Measurements from ENCODE around the gene DIP2B. TPM values are rescaled to one million over a fixed set of nuclear protein-coding genes. Genes with fewer than 3 reads are reported as not detected.

The DIP2B gene
- polyA plus RNA-seq, 3 donors, result 3.5 to 12.3 (median 6.5) TPM

DNA sequence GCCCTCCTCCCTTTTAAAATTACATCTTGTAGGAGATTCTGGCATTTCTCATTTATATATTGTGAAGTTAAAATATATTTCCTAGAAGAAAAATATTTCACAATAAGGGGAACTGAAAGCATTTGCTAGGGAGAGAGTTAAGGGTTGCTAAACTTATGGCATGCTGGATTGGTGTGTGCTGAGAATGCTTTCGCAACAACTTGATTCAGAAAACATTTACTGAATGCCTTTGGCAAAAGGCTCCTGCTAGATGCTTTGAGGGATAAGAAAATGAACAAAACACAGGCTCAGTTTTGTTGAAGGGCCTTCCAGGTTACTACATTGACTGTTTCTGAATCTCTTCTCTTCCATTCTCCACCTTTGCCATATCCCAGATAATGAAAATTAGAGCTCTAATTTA lies 67.5 kb downstream of the DIP2B start:
- H3K4me1 Mint-ChIP-seq, result peaks cover 71% of the 10 kb centered on the region
- no peak overlapping the region for H3K9ac ChIP-seq (ENCODE audit: insufficient read depth, low read length, poor library complexity, severe bottlenecking)
- H3K36me3 ChIP-seq (replicated peaks in 1 of 2; ENCODE audit: control insufficient read depth in 1 of 2, insufficient read depth in 2 of 2, low read length in 2 of 2), result no peaks in the 10 kb centered on the region
- H2AFZ ChIP-seq (ENCODE audit: insufficient read depth, low read depth, low read length, poor library complexity, severe bottlenecking), result no peak overlapping the region
- peaks cover 52 to 79% of the 10 kb centered on the region in 2 donors for H3K4me1 ChIP-seq (ENCODE audit: control insufficient read depth in 1 of 2, insufficient read depth in 2 of 2, low read length in 2 of 2)
- peak; percentile 72 to 92 (median 87) for DNase-seq
- peak overlapping the region in 1 of 2 donors; percentile 56 for H3K27ac ChIP-seq (ENCODE audit: low read depth in 1 of 2, low read length in 2 of 2)
- no peaks in the 10 kb centered on the region for H3K9me3 Mint-ChIP-seq
- H3K4me2 ChIP-seq (replicated peaks; ENCODE audit: extremely low read depth, low read length, poor library complexity, severe bottlenecking), result peak overlapping the region; percentile 45
- intact Hi-C loops (cut with micrococcal nuclease), result loop anchor here (2.0 to 10.0 kb wide), 4 partner anchors 40 to 67 kb away; partner anchors contain the start of gene DIP2B (in 1 of the 2)
- H3K27me3 ChIP-seq (ENCODE audit: control insufficient read depth in 2 of 2, insufficient read depth in 2 of 2, low read length in 2 of 2), result no peaks in the 10 kb centered on the region
- TF ChIP-seq, protein P1, sequence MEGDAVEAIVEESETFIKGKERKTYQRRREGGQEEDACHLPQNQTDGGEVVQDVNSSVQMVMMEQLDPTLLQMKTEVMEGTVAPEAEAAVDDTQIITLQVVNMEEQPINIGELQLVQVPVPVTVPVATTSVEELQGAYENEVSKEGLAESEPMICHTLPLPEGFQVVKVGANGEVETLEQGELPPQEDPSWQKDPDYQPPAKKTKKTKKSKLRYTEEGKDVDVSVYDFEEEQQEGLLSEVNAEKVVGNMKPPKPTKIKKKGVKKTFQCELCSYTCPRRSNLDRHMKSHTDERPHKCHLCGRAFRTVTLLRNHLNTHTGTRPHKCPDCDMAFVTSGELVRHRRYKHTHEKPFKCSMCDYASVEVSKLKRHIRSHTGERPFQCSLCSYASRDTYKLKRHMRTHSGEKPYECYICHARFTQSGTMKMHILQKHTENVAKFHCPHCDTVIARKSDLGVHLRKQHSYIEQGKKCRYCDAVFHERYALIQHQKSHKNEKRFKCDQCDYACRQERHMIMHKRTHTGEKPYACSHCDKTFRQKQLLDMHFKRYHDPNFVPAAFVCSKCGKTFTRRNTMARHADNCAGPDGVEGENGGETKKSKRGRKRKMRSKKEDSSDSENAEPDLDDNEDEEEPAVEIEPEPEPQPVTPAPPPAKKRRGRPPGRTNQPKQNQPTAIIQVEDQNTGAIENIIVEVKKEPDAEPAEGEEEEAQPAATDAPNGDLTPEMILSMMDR (IDR thresholded peaks at IDR 0.05), result no peak
- H3K4me3 ChIP-seq (replicated peaks in 1 of 3; ENCODE audit: low read depth in 2 of 3, low read length in 3 of 3), result peak overlapping the region in 1 of 3 experiments; percentile 43
- peaks cover 89% of the 10 kb centered on the region for H4K20me1 ChIP-seq (ENCODE audit: insufficient read depth, low read length)
- peak overlapping the region; percentile 12 to 91 (median 83) for H3K27ac Mint-ChIP-seq
- H3K79me2 ChIP-seq (ENCODE audit: insufficient read depth, low read length), result peaks cover 95% of the 10 kb centered on the region
- H3K27me3 Mint-ChIP-seq (ENCODE audit: low read depth in 3 of 3), result no peaks in the 10 kb centered on the region
- peaks cover 0 to 6% of the 10 kb centered on the region in 2 donors for H3K36me3 Mint-ChIP-seq
- H3K4me3 Mint-ChIP-seq, result peak overlapping the region in 1 of 2 donors; percentile 76
- 0% methylated on average over 1 of the region's 1 CpG for WGBS (ENCODE audit: insufficient coverage)
- H3K9me3 ChIP-seq (replicated peaks in 1 of 2; ENCODE audit: control insufficient read depth in 1 of 2, insufficient read depth in 1 of 2, low read length in 2 of 2), result no peaks in the 10 kb centered on the region

DNA sequence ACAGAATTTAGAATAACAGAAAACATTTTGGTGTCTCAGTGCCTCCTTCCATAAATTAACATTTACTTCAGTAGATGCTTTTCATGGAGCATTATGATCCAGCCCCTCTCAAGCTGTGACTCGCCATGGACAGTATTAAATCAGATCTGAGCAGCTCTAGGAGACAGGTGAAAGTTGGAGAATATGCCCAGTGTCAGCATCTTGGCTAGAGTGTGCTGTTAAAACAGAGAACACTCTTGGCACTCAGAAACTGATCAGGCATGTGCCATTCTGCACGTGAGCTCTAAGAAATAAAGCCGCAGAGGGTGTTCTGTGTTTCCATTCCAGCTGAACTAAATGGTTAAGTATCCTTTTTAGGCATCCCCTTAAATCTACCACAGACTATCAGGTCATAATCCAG lies 68.0 kb downstream of the DIP2B start:
- H3K9me3 Mint-ChIP-seq, result no peaks in the 10 kb centered on the region
- peaks cover 67% of the 10 kb centered on the region for H3K4me1 Mint-ChIP-seq
- H3K27me3 ChIP-seq (ENCODE audit: control insufficient read depth in 2 of 2, insufficient read depth in 2 of 2, low read length in 2 of 2), result no peaks in the 10 kb centered on the region
- no peaks in the 10 kb centered on the region for H3K27me3 Mint-ChIP-seq (ENCODE audit: low read depth in 3 of 3)
- H3K9me3 ChIP-seq (replicated peaks in 1 of 2; ENCODE audit: control insufficient read depth in 1 of 2, insufficient read depth in 1 of 2, low read length in 2 of 2), result no peaks in the 10 kb centered on the region
- H3K27ac Mint-ChIP-seq, result peak overlapping the region; percentile 12 to 91 (median 83)
- H3K4me3 Mint-ChIP-seq, result peak overlapping the region in 1 of 2 donors; percentile 76
- H3K36me3 Mint-ChIP-seq, result peaks cover 0 to 6% of the 10 kb centered on the region in 2 donors
- peak overlapping the region in 1 of 3 experiments; percentile 43 for H3K4me3 ChIP-seq (replicated peaks in 1 of 3; ENCODE audit: low read depth in 2 of 3, low read length in 3 of 3)
- H3K36me3 ChIP-seq (replicated peaks in 1 of 2; ENCODE audit: control insufficient read depth in 1 of 2, insufficient read depth in 2 of 2, low read length in 2 of 2), result no peaks in the 10 kb centered on the region
- peaks cover 93% of the 10 kb centered on the region for H3K79me2 ChIP-seq (ENCODE audit: insufficient read depth, low read length)
- TF ChIP-seq, protein P1 (IDR thresholded peaks at IDR 0.05), result no peak
- 72% methylated on average over 3 of the region's 3 CpGs for WGBS (ENCODE audit: insufficient coverage)
- peak in 1 of 3 donors; percentile 11 for DNase-seq
- peak overlapping the region; percentile 28 for H3K9ac ChIP-seq (ENCODE audit: insufficient read depth, low read length, poor library complexity, severe bottlenecking)
- no peak overlapping the region for H2AFZ ChIP-seq (ENCODE audit: insufficient read depth, low read depth, low read length, poor library complexity, severe bottlenecking)
- peak overlapping the region; percentile 45 for H3K4me2 ChIP-seq (replicated peaks; ENCODE audit: extremely low read depth, low read length, poor library complexity, severe bottlenecking)
- peaks cover 86% of the 10 kb centered on the region for H4K20me1 ChIP-seq (ENCODE audit: insufficient read depth, low read length)
- H3K27ac ChIP-seq (ENCODE audit: low read depth in 1 of 2, low read length in 2 of 2), result peak overlapping the region in 1 of 2 donors; percentile 56
- intact Hi-C loops (cut with micrococcal nuclease), result loop anchor here (2.0 to 10.0 kb wide), 4 partner anchors 40 to 68 kb away; partner anchors contain the start of gene DIP2B (in 1 of the 2)
- peaks cover 52 to 78% of the 10 kb centered on the region in 2 donors for H3K4me1 ChIP-seq (ENCODE audit: control insufficient read depth in 1 of 2, insufficient read depth in 2 of 2, low read length in 2 of 2)

Data from CD14-positive monocyte (primary cell).